Lung (tissue), 12 donors: ENCODE results near the gene MYL10. TPM values are rescaled to one million over a fixed set of nuclear protein-coding genes. Genes with fewer than 3 reads are reported as not detected.

Experiments used
- ATAC-seq: fragments of 200-7000 bp; cut with Tn5 transposase; one replicate; pipeline ENCODE4 v1.9.1; 2020; ENCODE audit warnings: moderate number of reproducible peaks; ENCODE audit not compliant: insufficient read depth, low FRiP score
- DNase-seq, 3 donors: peaks; one replicate each; pipeline ENCODE4 v3.0.0-alpha.2; 2013 to 2017
- H3K27ac ChIP-seq, 2 donors: one replicate each; pipeline ENCODE4 v1.5.1; 2013; ENCODE audit warnings: mild to moderate bottlenecking in 2 of 2, moderate library complexity in 2 of 2, control low read depth in 1 of 2, inconsistent platforms in 1 of 2, low read depth in 1 of 2, low read length in 1 of 2
- H3K27me3 ChIP-seq, 3 donors: one replicate each; pipeline ENCODE4 v1.5.1; 2013; ENCODE audit warnings: low read length in 2 of 3; ENCODE audit not compliant: control insufficient read depth in 3 of 3, insufficient read depth in 3 of 3
- H3K36me3 ChIP-seq, 4 donors: one replicate each; pipeline ENCODE4 v1.5.1; 2013; ENCODE audit warnings: low read length in 4 of 4, mild to moderate bottlenecking in 1 of 4, moderate library complexity in 1 of 4; ENCODE audit not compliant: control insufficient read depth in 4 of 4, insufficient read depth in 4 of 4
- H3K4me1 ChIP-seq, 5 donors: one replicate each; pipeline ENCODE4 v1.5.1; 2013; ENCODE audit warnings: low read length in 5 of 5, mild to moderate bottlenecking in 2 of 5, moderate library complexity in 1 of 5; ENCODE audit not compliant: control insufficient read depth in 5 of 5, insufficient read depth in 5 of 5
- H3K4me3 ChIP-seq: one replicate; pipeline ENCODE4 v1.5.1; 2013; ENCODE audit warnings: mild to moderate bottlenecking, control low read depth, moderate library complexity
- H3K9ac ChIP-seq, 2 donors: one replicate each; pipeline ENCODE4 v1.5.1; 2013; ENCODE audit warnings: low read length in 2 of 2, control low read depth in 1 of 2; ENCODE audit not compliant: insufficient read depth in 1 of 2
- H3K9me3 ChIP-seq, 4 donors: one replicate each; pipeline ENCODE4 v1.5.1; 2013; ENCODE audit warnings: low read length in 3 of 4, mild to moderate bottlenecking in 1 of 4, moderate library complexity in 1 of 4; ENCODE audit not compliant: control insufficient read depth in 4 of 4, insufficient read depth in 3 of 4
- WGBS, 2 donors: extraction: QIAGEN DNeasy Blood & Tissue Kit; methylation state at CpG; one replicate each; pipeline ENCODE4 v1.1.7; 2013; 5-methylcytosine and 5-hydroxymethylcytosine counted together
- polyA plus RNA-seq, 2 donors: library from polyadenylated mRNA; stranded (reverse); fragments of 200-250 nt; gene quantifications; one replicate each; pipeline ENCODE4 v1.2.1, GENCODE V29; 2013
- total RNA-seq, 2 donors: library from RNA; depleted of rRNA in 1 of 2; stranded (reverse); fragments of >200 nt in 1 of 2; gene quantifications; one replicate each; pipeline ENCODE4 v1.2.1, GENCODE V29; 2014 to 2021
- TF ChIP-seq, protein P1 (sequence below): IDR thresholded peaks from 2 replicates; pipeline ENCODE4 v1.5.1; 2012; ENCODE audit warnings: mild to moderate bottlenecking; ENCODE audit errors: control extremely low read depth, extremely low read depth
- donor health status: control.
- donor health status: control.
- donor health status: Bipolar disorder and iron deficiency.
- donor health status: healthy.
- donor health status: DM: yes; HTN: yes; CAD: no.

MYL10 gene
- total and polyA plus RNA-seq, 4 donors = not detected

- Histone ChIP-seq H3K36me3 (no peaks in the 10 kb centered on the region), H3K27ac (no peak overlapping the region), H3K4me3 (no peak overlapping the region), H3K27me3 (no peaks in the 10 kb centered on the region), H3K4me1 (peaks cover 0 to 11% (median 4%) of the 10 kb centered on the region in 5 donors), H3K9ac (no peak overlapping the region), H3K9me3 (peaks cover 0 to 7% (median 0%) of the 10 kb centered on the region in 4 donors)
- no peak for DNase-seq
- TF ChIP-seq, protein P1, sequence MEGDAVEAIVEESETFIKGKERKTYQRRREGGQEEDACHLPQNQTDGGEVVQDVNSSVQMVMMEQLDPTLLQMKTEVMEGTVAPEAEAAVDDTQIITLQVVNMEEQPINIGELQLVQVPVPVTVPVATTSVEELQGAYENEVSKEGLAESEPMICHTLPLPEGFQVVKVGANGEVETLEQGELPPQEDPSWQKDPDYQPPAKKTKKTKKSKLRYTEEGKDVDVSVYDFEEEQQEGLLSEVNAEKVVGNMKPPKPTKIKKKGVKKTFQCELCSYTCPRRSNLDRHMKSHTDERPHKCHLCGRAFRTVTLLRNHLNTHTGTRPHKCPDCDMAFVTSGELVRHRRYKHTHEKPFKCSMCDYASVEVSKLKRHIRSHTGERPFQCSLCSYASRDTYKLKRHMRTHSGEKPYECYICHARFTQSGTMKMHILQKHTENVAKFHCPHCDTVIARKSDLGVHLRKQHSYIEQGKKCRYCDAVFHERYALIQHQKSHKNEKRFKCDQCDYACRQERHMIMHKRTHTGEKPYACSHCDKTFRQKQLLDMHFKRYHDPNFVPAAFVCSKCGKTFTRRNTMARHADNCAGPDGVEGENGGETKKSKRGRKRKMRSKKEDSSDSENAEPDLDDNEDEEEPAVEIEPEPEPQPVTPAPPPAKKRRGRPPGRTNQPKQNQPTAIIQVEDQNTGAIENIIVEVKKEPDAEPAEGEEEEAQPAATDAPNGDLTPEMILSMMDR = no peak
- WGBS, 2 donors = 77 to 86% methylated on average over 10 of the region's 10 CpGs
- no peak for ATAC-seq
Observed at GRCh38 chr7:101677391-101677790, 48.3 kb upstream of the MYL10 start.

DNA sequence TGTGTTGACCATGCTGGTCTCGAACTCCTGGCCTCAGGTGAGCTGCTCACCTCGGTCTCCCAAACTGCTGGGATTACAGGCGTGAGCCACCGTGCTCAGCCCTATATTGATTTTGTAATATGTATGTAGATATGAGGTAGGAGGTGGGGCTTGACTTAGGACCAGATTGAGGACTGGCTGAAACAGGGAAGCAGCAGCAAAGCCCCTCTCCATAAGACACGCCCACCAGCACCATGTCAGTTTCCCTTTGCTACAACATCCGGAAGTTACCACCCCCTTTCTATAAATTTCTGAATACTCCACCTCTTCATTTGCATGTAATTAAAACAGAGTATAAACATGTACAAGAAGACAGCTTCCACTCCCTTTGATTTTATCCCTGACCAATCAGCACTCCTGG, 47.9 kb upstream of the MYL10 start:
- Histone ChIP-seq H3K27ac (no peak overlapping the region), H3K4me3 (no peak overlapping the region), H3K4me1 (peaks cover 0 to 10% (median 4%) of the 10 kb centered on the region in 5 donors), H3K27me3 (no peaks in the 10 kb centered on the region), H3K9me3 (peaks cover 0 to 7% (median 0%) of the 10 kb centered on the region in 4 donors), H3K36me3 (no peaks in the 10 kb centered on the region), H3K9ac (no peak overlapping the region)
- 63 to 66% methylated on average over 6 of the region's 6 CpGs for WGBS, 2 donors
- TF ChIP-seq, protein P1 = no peak
- ATAC-seq = no peak
- DNase-seq = no peak

GRCh38 chr7:101676062-101676598, 47.0 kb upstream of the MYL10 start:
- no peak for ATAC-seq
- no peak for DNase-seq
- H3K9me3 ChIP-seq = peaks cover 0 to 7% (median 0%) of the 10 kb centered on the region in 4 donors

More at GRCh38 chr7:101676062-101676598, 47.0 kb upstream of the MYL10 start:
- H3K27ac ChIP-seq = no peak overlapping the region
- H3K4me1 ChIP-seq = peaks cover 0 to 2% (median 0%) of the 10 kb centered on the region in 5 donors
- WGBS, 2 donors = 85 to 90% methylated on average over 16 of the region's 16 CpGs
- H3K4me3 ChIP-seq = no peak overlapping the region
- H3K9ac ChIP-seq = no peak overlapping the region
- no peaks in the 10 kb centered on the region for H3K36me3 ChIP-seq
- TF ChIP-seq, protein P1 = no peak
- H3K27me3 ChIP-seq = no peaks in the 10 kb centered on the region
